GM19395 (cell line): ENCODE data around the gene RORC.
"Not testable (repeated sequence)": the region's sequence is repeated elsewhere in the genome, so short reads cannot be mapped to it uniquely, and the experiment has no call there.

Experiments used
- ATAC-seq: cut with Tn5 transposase; IDR thresholded peaks from one replicate; pipeline ENCODE4 v1.9.1; 2021; ENCODE audit warnings: mild to moderate bottlenecking, moderate library complexity; ENCODE audit not compliant: unreplicated experiment

Gene RORC

GRCh38 chr1:151831605-151832004 lies at the start of gene RORC:
Gene RORC, minus strand, starts transcription at chr1:151831802. Its CDS starts 38 bp downstream, at chr1:151831764.
- no peak for ATAC-seq

GRCh38 chr1:151875419-151876097 lies 44.0 kb upstream of the RORC start:
- ATAC-seq, result no peak

GRCh38 chr1:151872776-151873175 lies 41.2 kb upstream of the RORC start:
- not testable (repeated sequence) for ATAC-seq

GRCh38 chr1:151871284-151872030 lies 39.9 kb upstream of the RORC start:
- no peak for ATAC-seq

GRCh38 chr1:151868486-151868885 lies 36.9 kb upstream of the RORC start:
- ATAC-seq, result no peak

- no peak for ATAC-seq
Observed at GRCh38 chr1:151867765-151868411, 36.3 kb upstream of the RORC start.

- ATAC-seq, result no peak
Observed at GRCh38 chr1:151867321-151867720, 35.7 kb upstream of the RORC start.

GRCh38 chr1:151864411-151864810 lies 32.8 kb upstream of the RORC start:
- ATAC-seq, result no peak

GRCh38 chr1:151862604-151863003 lies 31.0 kb upstream of the RORC start:
- no peak for ATAC-seq

- ATAC-seq, result no peak
Observed at GRCh38 chr1:151860504-151861187, 29.0 kb upstream of the RORC start.

GRCh38 chr1:151859891-151860293 lies 28.3 kb upstream of the RORC start:
- ATAC-seq, result no peak

GRCh38 chr1:151858886-151859665 lies 27.5 kb upstream of the RORC start:
- ATAC-seq, result no peak

GRCh38 chr1:151858030-151858746 lies 26.6 kb upstream of the RORC start:
- ATAC-seq, result no peak

- ATAC-seq, result no peak
Observed at GRCh38 chr1:151855933-151856332, 24.3 kb upstream of the RORC start.

- ATAC-seq, result not testable (repeated sequence)
Observed at GRCh38 chr1:151855516-151855915, 23.9 kb upstream of the RORC start.

GRCh38 chr1:151854658-151855057 lies 23.1 kb upstream of the RORC start:
- ATAC-seq, result no peak

- no peak for ATAC-seq
Observed at GRCh38 chr1:151853411-151853943, 21.9 kb upstream of the RORC start, which contains the start of gene THEM5. Gene THEM5, minus strand, starts transcription at chr1:151853712. Its CDS starts 147 bp downstream, at chr1:151853565.

GRCh38 chr1:151852733-151853132 lies 21.1 kb upstream of the RORC start:
- ATAC-seq, result no peak

GRCh38 chr1:151851886-151852285 lies 20.3 kb upstream of the RORC start:
- no peak for ATAC-seq
